ENCODE measurements around the gene SMURF2.
"Not testable (repeated sequence)": the region's sequence is repeated elsewhere in the genome, so short reads cannot be mapped to it uniquely, and the experiment has no call there.

DNA sequence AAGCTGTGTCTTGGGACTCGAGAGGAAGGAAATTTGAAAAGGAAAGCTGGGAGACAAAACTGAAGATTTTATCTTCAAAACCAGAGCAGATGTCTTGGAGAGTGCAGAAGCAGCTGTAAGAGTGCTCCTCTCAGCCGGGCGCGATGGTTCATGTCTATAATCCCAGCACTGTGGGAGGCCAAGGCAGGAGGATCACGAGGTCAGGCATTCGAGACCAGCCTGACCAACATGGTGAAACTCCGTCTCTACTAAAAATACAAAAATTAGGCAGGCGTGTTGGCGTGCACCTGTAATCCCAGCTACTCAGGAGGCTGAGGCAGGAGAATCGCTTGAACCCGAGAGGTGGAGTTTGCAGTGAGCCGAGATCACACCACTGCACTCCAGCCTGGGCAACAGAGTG lies 57.6 kb downstream of the SMURF2 start:
- TF ChIP-seq CTCF (conservative IDR thresholded peaks at IDR 0.05); EZH2 (IDR thresholded peaks at IDR 0.05; ENCODE audit: low read depth): not testable (repeated sequence)

All from PC-9 (cell line).